Endothelial cell of umbilical vein (primary cell): ENCODE measurements around the gene ATP8B2. TPM values are rescaled to one million over a fixed set of nuclear protein-coding genes. Genes with fewer than 3 reads are reported as not detected.

Source experiments
- BruUV-seq: library from RNA; stranded (reverse); fragments of 400-500 nt; replicated peaks from 2 replicates; lab custom pipeline; 2021; lab: Mats Ljungman, UMichigan
- CTCF ChIA-PET: fragments of 300-600, 350-600 bp; sonication (Branson Sonifier 250); formaldehyde crosslinking; loops from one replicate; lab custom pipeline; 2021; ENCODE audit warnings: antibody characterized with exemption, inconsistent platforms; lab: Charles Lee
- POLR2A ChIA-PET: fragments of 300-600, 350-600 bp; sonication (Branson Sonifier 250); formaldehyde crosslinking; loops from one replicate; lab custom pipeline; 2021; ENCODE audit warnings: antibody characterized with exemption, inconsistent platforms; lab: Charles Lee
- DNase-seq: peaks from one replicate; pipeline ENCODE4 v3.0.0-alpha.2; 2011; ENCODE audit warnings: low read depth, low spot score
- FAIRE-seq: peaks from 2 replicates; lab custom pipeline; 2011; peaks lifted over from hg19 to GRCh38; lab: Jason Lieb, UNC
- H2AFZ ChIP-seq: 2 replicates; pipeline ENCODE4 v1.6.0; 2012; ENCODE audit warnings: low read depth, low read length, control low read depth, inconsistent platforms
- H3K27ac ChIP-seq: 2 replicates; pipeline ENCODE4 v1.5.1; 2011; ENCODE audit warnings: low read depth, mild to moderate bottlenecking, control low read depth, low read length, moderate library complexity; ENCODE audit not compliant: insufficient read depth
- H3K27me3 ChIP-seq, 2 experiments: 2 replicates each; pipeline versions ENCODE4 v1.6.0 to v1.6.1; 2011; ENCODE audit warnings: low read length in 2 of 2, mixed read lengths in 1 of 2; ENCODE audit not compliant: control insufficient read depth in 2 of 2, insufficient read depth in 2 of 2
- H3K36me3 ChIP-seq, 2 experiments: 2 replicates in 1 of 2; 3 replicates in 1 of 2; pipeline ENCODE4 v1.5.1; 2011; ENCODE audit warnings: low read length in 2 of 2, mild to moderate bottlenecking in 1 of 2, moderate library complexity in 1 of 2; ENCODE audit not compliant: control insufficient read depth in 2 of 2, insufficient read depth in 2 of 2; ENCODE audit errors: extremely low read depth in 1 of 2
- H3K4me1 ChIP-seq: 3 replicates; pipeline ENCODE4 v1.5.1; 2011; ENCODE audit warnings: mild to moderate bottlenecking, low read length; ENCODE audit not compliant: control insufficient read depth, insufficient read depth; ENCODE audit errors: extremely low read depth
- H3K4me2 ChIP-seq: 2 replicates; pipeline ENCODE4 v1.6.1; 2011; ENCODE audit warnings: low read length, control low read depth, mixed read lengths; ENCODE audit not compliant: insufficient read depth
- H3K4me3 ChIP-seq, 3 experiments: fragments of 200-600 bp in 1 of 3; sonication (generic), shearing (Covaris generic) in 1 of 3; replicated peaks in 1 of 3; 2 replicates each; pipeline ENCODE4 v1.5.1; 2011 to 2016; ENCODE audit warnings: control low read depth in 3 of 3, low read length in 3 of 3, mild to moderate bottlenecking in 2 of 3, inconsistent platforms in 1 of 3, low read depth in 1 of 3, moderate library complexity in 1 of 3; ENCODE audit not compliant: insufficient read depth in 1 of 3
- H3K79me2 ChIP-seq: 2 replicates; pipeline ENCODE4 v1.6.0; 2012; ENCODE audit warnings: low read length, inconsistent platforms; ENCODE audit not compliant: control insufficient read depth, insufficient read depth
- H3K9ac ChIP-seq: replicated peaks from 2 replicates; pipeline ENCODE3; 2011; ENCODE audit warnings: low read length, control low read depth; ENCODE audit not compliant: insufficient read depth; ENCODE audit errors: extremely low read depth
- H3K9me1 ChIP-seq: replicated peaks from 3 replicates; pipeline ENCODE4 v1.6.0; 2011; ENCODE audit warnings: mild to moderate bottlenecking, low read length; ENCODE audit not compliant: control insufficient read depth, insufficient read depth; ENCODE audit errors: extremely low read depth
- H3K9me3 ChIP-seq: replicated peaks from 2 replicates; pipeline ENCODE4 v1.5.1; 2012; ENCODE audit warnings: low read length, inconsistent platforms; ENCODE audit not compliant: control insufficient read depth, insufficient read depth
- H4K20me1 ChIP-seq: replicated peaks from 2 replicates; pipeline ENCODE3; 2011; ENCODE audit warnings: mild to moderate bottlenecking, low read length; ENCODE audit not compliant: control insufficient read depth, insufficient read depth; ENCODE audit errors: extremely low read depth
- CTCF ChIP-seq, 2 donors: IDR thresholded peaks; 1 replicate in 1 of 2; 2 replicates in 1 of 2; pipeline ENCODE4 v1.5.1; 2011; ENCODE audit warnings: low read length in 2 of 2, mild to moderate bottlenecking in 2 of 2, moderate library complexity in 2 of 2, control low read depth in 1 of 2, inconsistent platforms in 1 of 2, low read depth in 1 of 2; ENCODE audit not compliant: insufficient read depth in 1 of 2; ENCODE audit errors: extremely low read depth in 1 of 2
- EZH2 ChIP-seq: IDR thresholded peaks from 2 replicates; pipeline ENCODE4 v1.6.1; 2012; ENCODE audit warnings: borderline replicate concordance, low read depth, mild to moderate bottlenecking, moderate library complexity, low read length, inconsistent platforms; ENCODE audit not compliant: severe bottlenecking
- FOS ChIP-seq: IDR thresholded peaks from 2 replicates; pipeline ENCODE4 v1.6.1; 2011; ENCODE audit warnings: mild to moderate bottlenecking, low read length, moderate library complexity, borderline replicate concordance; ENCODE audit not compliant: insufficient read depth
- GATA2 ChIP-seq: IDR thresholded peaks from 2 replicates; pipeline ENCODE4 v1.7.0; 2011; ENCODE audit warnings: low read depth, mild to moderate bottlenecking, moderate library complexity, mixed read lengths, low read length; ENCODE audit not compliant: insufficient read length, insufficient read depth
- JUN ChIP-seq: IDR thresholded peaks from 2 replicates; pipeline ENCODE4 v1.6.1; 2011; ENCODE audit warnings: borderline replicate concordance, low read depth; ENCODE audit not compliant: insufficient read length, insufficient read depth
- MYC ChIP-seq: IDR thresholded peaks from one replicate; pipeline ENCODE4 v1.6.1; 2011; ENCODE audit warnings: mild to moderate bottlenecking, low read depth, low read length
- POLR2A ChIP-seq: IDR thresholded peaks from 2 replicates; pipeline ENCODE4 v1.6.1; 2012; ENCODE audit warnings: low read depth, mild to moderate bottlenecking, control low read depth, low read length
- POLR2AphosphoS5 ChIP-seq: IDR thresholded peaks from 2 replicates; pipeline ENCODE4 v1.6.1; 2012; ENCODE audit warnings: low read depth, mild to moderate bottlenecking, control low read depth, low read length, moderate library complexity; ENCODE audit not compliant: insufficient read depth
- dilution Hi-C: fragments of 300-500 bp; cut with MboI; formaldehyde crosslinking; loops from one replicate; pipeline ENCODE4 v1.15.0; 2019; ENCODE audit warnings: low sequenced_read_pairs; ENCODE audit not compliant: extremely low pct_ligation_motif_present
- intact Hi-C: fragments of 100-400 bp; cut with micrococcal nuclease; formaldehyde crosslinking; loops from one replicate; pipeline ENCODE4 v1.10.0; 2022
- polyA plus RNA-seq, 4 experiments: library from polyadenylated mRNA; depleted of rRNA in 3 of 4; stranded (reverse) in 3 of 4; unstranded in 1 of 4; fragments of >200 nt; gene quantifications; 2 replicates each; pipeline versions ENCODE4 v1.2.1 to v1.2.3, GENCODE V29; 2011 to 2012; ENCODE audit warnings: missing spikeins in 1 of 4
- small RNA-seq: library from RNA; depleted of rRNA; stranded (forward); fragments of <200 nt; gene quantifications from one replicate; pipeline ENCODE3, GENCODE V24; 2012; ENCODE audit warnings: low replicate concordance, low read depth; ENCODE audit not compliant: insufficient read depth, insufficient read length
- total RNA-seq: library from RNA; stranded (reverse); gene quantifications from 2 replicates; pipeline ENCODE4 v1.2.3, GENCODE V29; 2021

The ATP8B2 gene
- total and polyA plus RNA-seq, 2 donors (not counting 3 experiments of a cell fraction or from before 2014, with no cell fraction given): 64.7 to 72.8 TPM

GRCh38 chr1:154400381-154400801, 75.1 kb downstream of the ATP8B2 start:
- Histone ChIP-seq H3K4me2 (no peak overlapping the region), H3K36me3 (no peaks in the 10 kb centered on the region), H3K27me3 (no peaks in the 10 kb centered on the region), H3K4me1 (peaks cover 5% of the 10 kb centered on the region), H4K20me1 (no peaks in the 10 kb centered on the region), H3K9me1 (no peaks in the 10 kb centered on the region), H3K4me3 (no peak overlapping the region), H3K9ac (no peak overlapping the region), H2AFZ (no peak overlapping the region), H3K27ac (no peak overlapping the region), H3K9me3 (no peaks in the 10 kb centered on the region), H3K79me2 (no peaks in the 10 kb centered on the region)
- dilution Hi-C loops (no loop called here), intact Hi-C loops (no loop called here)
- no TSS peak for BruUV-seq
- ChIA-PET POLR2A (no interaction called here), CTCF (interaction anchor here (0.7 to 1.2 kb wide), 4 partner anchors 23 to 79 kb away, joined by 3 to 4 read pairs (median 4); no protein-coding TSS in a partner anchor)
- TF ChIP-seq JUN: no peak
- no peak for TF ChIP-seq CTCF (IDR thresholded peaks at IDR 0.05; ENCODE audit: extremely low read depth in 1 of 2, insufficient read depth in 1 of 2, low read depth in 1 of 2, low read length in 2 of 2)
- TF ChIP-seq MYC: no peak
- TF ChIP-seq GATA2: no peak
- TF ChIP-seq EZH2: no peak
- no peak for TF ChIP-seq FOS
- no peak for TF ChIP-seq POLR2A
- TF ChIP-seq POLR2AphosphoS5: no peak
- FAIRE-seq: peak; percentile 55
- DNase-seq: peak; percentile 75

Small RNAs within 50 kb of the gene (small RNA-seq; reads per million reads assigned to genes)
- gene RF00273: not detected
- not detected for gene RNU6-121P
- gene RNU6-239P: not detected
- gene RNU7-57P: not detected

Other genes with a start within 250 kb of the ATP8B2 start
- gene NUP210L, start 170.5 kb upstream of the ATP8B2 start, total RNA-seq: 0.07 TPM in 1 of 2 replicates, not detected in the other
- 0.01 TPM in 1 of 2 replicates, not detected in the other for gene NUP210L, start 170.5 kb upstream of the ATP8B2 start, polyA plus RNA-seq
- gene TPM3, start 133.4 kb upstream of the ATP8B2 start, total RNA-seq: 924 and 927 TPM in 2 replicates
- 318 and 395 TPM in 2 replicates for gene TPM3, start 133.4 kb upstream of the ATP8B2 start, polyA plus RNA-seq
- not detected in 2 replicates for gene CFAP141, start 119.2 kb upstream of the ATP8B2 start, total RNA-seq
- gene CFAP141, start 119.2 kb upstream of the ATP8B2 start, polyA plus RNA-seq: not detected in 2 replicates
- 229 and 235 TPM in 2 replicates for gene UBAP2L, start 104.6 kb upstream of the ATP8B2 start, total RNA-seq
- 280 and 323 TPM in 2 replicates for gene UBAP2L, start 104.6 kb upstream of the ATP8B2 start, polyA plus RNA-seq
- 69.1 and 78.4 TPM in 2 replicates for gene HAX1, start 52.9 kb upstream of the ATP8B2 start, total RNA-seq
- gene HAX1, start 52.9 kb upstream of the ATP8B2 start, polyA plus RNA-seq: 95.3 and 101 TPM in 2 replicates
- gene AQP10, start 4.4 kb upstream of the ATP8B2 start, total RNA-seq: not detected in 2 replicates
- 0.08 TPM in 1 of 2 replicates, not detected in the other for gene AQP10, start 4.4 kb upstream of the ATP8B2 start, polyA plus RNA-seq
- 3.3 and 4.8 TPM in 2 replicates for gene IL6R, start 79.8 kb downstream of the ATP8B2 start, total RNA-seq
- 4.2 and 5.1 TPM in 2 replicates for gene IL6R, start 79.8 kb downstream of the ATP8B2 start, polyA plus RNA-seq
- 3.9 and 6.1 TPM in 2 replicates for gene TDRD10, start 176.7 kb downstream of the ATP8B2 start, total RNA-seq
- gene TDRD10, start 176.7 kb downstream of the ATP8B2 start, polyA plus RNA-seq: 8.6 and 9.1 TPM in 2 replicates
- 43.4 and 52.7 TPM in 2 replicates for gene SHE, start 176.9 kb downstream of the ATP8B2 start, total RNA-seq
- 30.1 and 30.4 TPM in 2 replicates for gene SHE, start 176.9 kb downstream of the ATP8B2 start, polyA plus RNA-seq
- 85.4 and 97.2 TPM in 2 replicates for gene UBE2Q1, start 233.1 kb downstream of the ATP8B2 start, total RNA-seq
- 16.5 and 18.3 TPM in 2 replicates for gene UBE2Q1, start 233.1 kb downstream of the ATP8B2 start, polyA plus RNA-seq
- gene CHRNB2, start 242.3 kb downstream of the ATP8B2 start, total RNA-seq: not detected in 2 replicates
- not detected in 2 replicates for gene CHRNB2, start 242.3 kb downstream of the ATP8B2 start, polyA plus RNA-seq